ENCODE measurements around the gene TGFB2. TPM values are rescaled to one million over a fixed set of nuclear protein-coding genes. Genes with fewer than 3 reads are reported as not detected.

TGFB2 gene
- total RNA-seq, 1 experiment from 2014 or later = not detected

DNA sequence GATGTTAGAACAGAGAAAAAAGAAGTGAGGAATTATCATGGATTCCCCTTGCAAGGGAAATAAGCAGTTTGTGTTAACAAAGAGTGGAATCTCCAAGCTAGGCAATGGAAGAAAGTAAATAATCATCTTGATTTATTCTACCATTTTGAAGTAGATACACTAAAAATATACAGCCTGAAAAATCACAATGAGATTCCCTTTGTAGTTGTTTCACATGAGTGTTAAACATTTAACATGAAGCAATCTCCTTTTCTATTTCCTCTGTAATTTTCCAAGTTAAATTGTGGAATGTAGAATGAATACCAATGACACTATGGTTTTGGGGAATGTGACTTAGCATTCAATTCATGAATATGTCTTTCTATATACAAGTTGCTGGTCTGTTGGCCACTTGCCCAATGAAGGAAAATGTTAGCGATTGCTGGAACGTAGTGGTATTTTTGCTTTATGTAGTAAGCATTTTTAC, 5.7 kb downstream of the TGFB2 start:
- Histone ChIP-seq H4K20me1 (ENCODE audit: control insufficient read depth, insufficient read depth, insufficient read length) (no peaks in the 10 kb centered on the region), H3K56ac (ENCODE audit: insufficient read length, low read depth, low read length) (no peak overlapping the region), H3K27ac (ENCODE audit: insufficient read length, low read depth, low read length) (no peak overlapping the region), H4K8ac (replicated peaks; ENCODE audit: insufficient read length, low read depth, low read length) (no peak overlapping the region), H3K9me3 (ENCODE audit: control insufficient read depth, low read depth, low read length) (no peaks in the 10 kb centered on the region), H2AFZ (ENCODE audit: low read length) (no peak overlapping the region), H3K27me3 (ENCODE audit: insufficient read depth, low read length) (no peaks in the 10 kb centered on the region), H2BK120ac (ENCODE audit: low read depth, low read length, poor library complexity, severe bottlenecking) (no peak overlapping the region), H3K23ac (ENCODE audit: insufficient read length, low read depth, low read length) (no peak overlapping the region), H3T11ph (ENCODE audit: low read length) (no peak overlapping the region), H4K91ac (ENCODE audit: insufficient read length, low read depth, low read length) (no peak overlapping the region), H2AK5ac (ENCODE audit: insufficient read length, low read length) (no peak overlapping the region), H3K79me1 (ENCODE audit: insufficient read depth, low read depth, low read length, poor library complexity, severe bottlenecking) (no peaks in the 10 kb centered on the region), H2BK12ac (ENCODE audit: insufficient read length, low read depth, low read length) (no peak overlapping the region), H4K5ac (ENCODE audit: insufficient read length, low read depth, low read length) (no peak overlapping the region), H2BK5ac (ENCODE audit: insufficient read length, low read length) (no peak overlapping the region), H2BK20ac (ENCODE audit: low read depth, low read length, poor library complexity, severe bottlenecking) (no peak overlapping the region), H3K18ac (ENCODE audit: insufficient read length, low read depth, low read length) (no peak overlapping the region), H3K9ac (ENCODE audit: extremely low read depth, insufficient read length, low read length) (no peak overlapping the region), H3K4ac (ENCODE audit: low read depth, low read length) (no peak overlapping the region), H3K4me1 (ENCODE audit: insufficient read depth, low read length) (no peaks in the 10 kb centered on the region), H3K23me2 (ENCODE audit: insufficient read length, low read depth, low read length, poor library complexity, severe bottlenecking) (peaks cover 11% of the 10 kb centered on the region), H3K14ac (ENCODE audit: insufficient read depth, low read length) (no peak overlapping the region), H3K4me2 (ENCODE audit: insufficient read depth, insufficient read length, low read length) (no peak overlapping the region), H2BK15ac (ENCODE audit: low read depth, low read length) (no peak overlapping the region), H3K79me2 (ENCODE audit: insufficient read depth, low read length) (no peaks in the 10 kb centered on the region)
- TF ChIP-seq, protein P1, sequence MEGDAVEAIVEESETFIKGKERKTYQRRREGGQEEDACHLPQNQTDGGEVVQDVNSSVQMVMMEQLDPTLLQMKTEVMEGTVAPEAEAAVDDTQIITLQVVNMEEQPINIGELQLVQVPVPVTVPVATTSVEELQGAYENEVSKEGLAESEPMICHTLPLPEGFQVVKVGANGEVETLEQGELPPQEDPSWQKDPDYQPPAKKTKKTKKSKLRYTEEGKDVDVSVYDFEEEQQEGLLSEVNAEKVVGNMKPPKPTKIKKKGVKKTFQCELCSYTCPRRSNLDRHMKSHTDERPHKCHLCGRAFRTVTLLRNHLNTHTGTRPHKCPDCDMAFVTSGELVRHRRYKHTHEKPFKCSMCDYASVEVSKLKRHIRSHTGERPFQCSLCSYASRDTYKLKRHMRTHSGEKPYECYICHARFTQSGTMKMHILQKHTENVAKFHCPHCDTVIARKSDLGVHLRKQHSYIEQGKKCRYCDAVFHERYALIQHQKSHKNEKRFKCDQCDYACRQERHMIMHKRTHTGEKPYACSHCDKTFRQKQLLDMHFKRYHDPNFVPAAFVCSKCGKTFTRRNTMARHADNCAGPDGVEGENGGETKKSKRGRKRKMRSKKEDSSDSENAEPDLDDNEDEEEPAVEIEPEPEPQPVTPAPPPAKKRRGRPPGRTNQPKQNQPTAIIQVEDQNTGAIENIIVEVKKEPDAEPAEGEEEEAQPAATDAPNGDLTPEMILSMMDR (conservative IDR thresholded peaks at IDR 0.05) = no peak
- no peak overlapping the region for H3K4me3 Mint-ChIP-seq
- H3K36me3 Mint-ChIP-seq (ENCODE audit: insufficient read depth in 1 of 3, low read depth in 3 of 3) = peaks cover 0 to 1% (median 0%) of the 10 kb centered on the region in 3 experiments; a peak in 1 of 7 replicates
- no peaks in the 10 kb centered on the region for H3K9me3 Mint-ChIP-seq
- H3K27ac Mint-ChIP-seq = no peak overlapping the region; a peak in 1 of 7 replicates
- no peak for DNase-seq
- H3K4me1 Mint-ChIP-seq = peaks cover 31 to 38% of the 10 kb centered on the region in 2 experiments
- no peaks in the 10 kb centered on the region; the same call in 1 of the 2 replicates for H3K27me3 Mint-ChIP-seq (ENCODE audit: low read depth)
- WGBS (ENCODE audit: extremely low coverage, insufficient read length, low lambda C conversion rate) = no CpG with 5 or more reads among the region's 2 CpGs
